ENCODE results near the gene HAGH. TPM values are rescaled to one million over a fixed set of nuclear protein-coding genes. Genes with fewer than 3 reads are reported as not detected.

The HAGH gene
- total and polyA plus RNA-seq, 11 donors, result 111 to 358 (median 165) TPM

DNA sequence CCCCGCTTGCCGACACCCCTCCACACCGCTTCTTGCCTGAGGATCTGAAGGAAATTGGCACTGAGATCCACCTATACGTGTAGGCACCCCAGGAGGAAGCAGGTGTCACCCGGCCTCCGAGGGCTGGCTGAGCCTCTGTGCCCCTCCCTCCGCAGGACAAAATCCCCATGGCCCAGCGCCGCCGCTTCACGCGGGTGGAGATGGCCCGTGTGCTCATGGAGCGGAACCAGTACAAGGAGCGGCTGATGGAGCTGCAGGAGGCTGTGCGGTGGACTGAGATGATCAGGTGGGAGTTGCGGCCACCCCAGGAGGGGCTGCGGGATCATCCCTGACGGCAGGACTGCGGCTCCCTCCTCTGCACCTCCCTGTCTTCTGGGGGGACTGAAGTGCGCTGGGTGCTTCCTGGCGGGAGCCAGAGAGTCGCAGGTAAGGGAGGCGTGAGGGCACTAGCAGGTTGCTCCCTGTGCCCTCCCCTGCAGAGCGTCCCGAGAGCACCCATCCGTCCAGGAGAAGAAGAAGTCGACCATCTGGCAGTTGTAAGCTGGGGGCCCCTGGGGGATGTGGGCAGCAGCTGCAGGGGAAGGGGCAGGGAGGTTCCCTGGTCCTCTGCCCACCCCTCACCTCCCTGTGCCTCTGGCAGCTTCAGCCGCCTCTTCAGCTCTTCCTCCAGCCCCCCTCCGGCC lies 64.3 kb downstream of the HAGH start:
- TF ChIP-seq, protein P1, sequence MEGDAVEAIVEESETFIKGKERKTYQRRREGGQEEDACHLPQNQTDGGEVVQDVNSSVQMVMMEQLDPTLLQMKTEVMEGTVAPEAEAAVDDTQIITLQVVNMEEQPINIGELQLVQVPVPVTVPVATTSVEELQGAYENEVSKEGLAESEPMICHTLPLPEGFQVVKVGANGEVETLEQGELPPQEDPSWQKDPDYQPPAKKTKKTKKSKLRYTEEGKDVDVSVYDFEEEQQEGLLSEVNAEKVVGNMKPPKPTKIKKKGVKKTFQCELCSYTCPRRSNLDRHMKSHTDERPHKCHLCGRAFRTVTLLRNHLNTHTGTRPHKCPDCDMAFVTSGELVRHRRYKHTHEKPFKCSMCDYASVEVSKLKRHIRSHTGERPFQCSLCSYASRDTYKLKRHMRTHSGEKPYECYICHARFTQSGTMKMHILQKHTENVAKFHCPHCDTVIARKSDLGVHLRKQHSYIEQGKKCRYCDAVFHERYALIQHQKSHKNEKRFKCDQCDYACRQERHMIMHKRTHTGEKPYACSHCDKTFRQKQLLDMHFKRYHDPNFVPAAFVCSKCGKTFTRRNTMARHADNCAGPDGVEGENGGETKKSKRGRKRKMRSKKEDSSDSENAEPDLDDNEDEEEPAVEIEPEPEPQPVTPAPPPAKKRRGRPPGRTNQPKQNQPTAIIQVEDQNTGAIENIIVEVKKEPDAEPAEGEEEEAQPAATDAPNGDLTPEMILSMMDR (IDR thresholded peaks at IDR 0.05), result no peak
- no peak for TF ChIP-seq POLR2A (IDR thresholded peaks at IDR 0.05)
- Histone ChIP-seq H3K27ac (no peak overlapping the region), H3K9me3 (no peaks in the 10 kb centered on the region), H3K4me1 (no peaks in the 10 kb centered on the region), H3K4me3 (no peak overlapping the region), H3K36me3 (peaks cover 0 to 92% (median 83%) of the 10 kb centered on the region in 9 donors), H3K27me3 (no peaks in the 10 kb centered on the region)
- intact Hi-C loops (cut with DNase I), result no loop called here
- no peak for ATAC-seq
- peak in 1 of 5 donors; percentile 8 for DNase-seq
- 91 to 95% (median 91%) methylated on average over 12 to 30 of the region's 30 CpGs for WGBS, 4 donors

DNA sequence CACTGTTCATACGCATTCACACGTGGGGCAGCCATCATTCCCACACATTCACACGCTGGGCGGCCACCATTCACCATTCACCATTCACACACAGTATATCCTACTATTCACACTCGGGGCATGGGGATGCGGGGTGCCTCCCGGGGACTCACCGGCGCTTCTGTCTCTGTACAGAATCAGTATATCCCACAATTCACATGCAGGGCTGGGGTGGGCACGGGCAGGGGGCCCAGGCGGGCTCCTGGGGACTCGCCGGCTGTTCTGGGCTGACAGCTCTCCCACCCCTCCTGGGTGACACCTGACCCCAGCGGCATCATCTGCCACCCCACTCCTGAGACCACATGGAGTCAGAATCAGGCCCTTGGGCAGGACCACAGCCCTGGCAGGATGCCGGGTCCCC lies 64.9 kb downstream of the HAGH start:
- DNase-seq (peak in 1 of 5 donors; percentile 7), ATAC-seq (no peak)
- Histone ChIP-seq H3K9me3 (no peaks in the 10 kb centered on the region), H3K27ac (no peak overlapping the region), H3K4me1 (no peaks in the 10 kb centered on the region), H3K4me3 (no peak overlapping the region), H3K27me3 (no peaks in the 10 kb centered on the region), H3K36me3 (peaks cover 0 to 89% (median 78%) of the 10 kb centered on the region in 9 donors)
- TF ChIP-seq, protein P1 (IDR thresholded peaks at IDR 0.05), result no peak
- TF ChIP-seq POLR2A (IDR thresholded peaks at IDR 0.05), result no peak
- WGBS, 4 donors, result 92 to 94% (median 92%) methylated on average over 14 to 15 of the region's 15 CpGs
- intact Hi-C loops (cut with DNase I), result no loop called here

DNA sequence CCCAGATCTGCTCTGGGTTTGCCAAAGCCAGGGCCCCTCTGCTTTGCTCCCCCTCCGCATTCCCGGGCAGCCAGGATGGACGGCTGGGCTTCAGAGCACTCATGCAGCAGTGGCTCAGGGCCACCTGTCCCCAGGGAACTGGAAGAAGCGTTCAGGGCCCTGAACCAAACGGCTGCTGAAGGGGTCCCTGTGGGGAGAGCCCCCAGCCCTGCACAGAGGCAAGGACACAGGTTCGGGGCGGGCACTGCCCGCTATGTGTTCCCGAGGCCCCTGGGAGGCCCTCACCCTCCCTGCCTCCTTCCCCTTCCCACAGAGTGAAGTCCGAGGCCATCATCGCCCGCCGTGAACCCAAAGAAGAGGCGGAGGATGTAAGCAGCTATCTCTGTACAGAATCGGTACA lies 65.7 kb downstream of the HAGH start:
- Histone ChIP-seq H3K27ac (no peak overlapping the region), H3K9me3 (no peaks in the 10 kb centered on the region), H3K36me3 (peaks cover 0 to 80% (median 69%) of the 10 kb centered on the region in 9 donors), H3K4me3 (no peak overlapping the region), H3K4me1 (no peaks in the 10 kb centered on the region), H3K27me3 (no peaks in the 10 kb centered on the region)
- ATAC-seq (no peak), DNase-seq (no peak)
- 85 to 94% (median 88%) methylated on average over 7 to 15 of the region's 15 CpGs for WGBS, 4 donors
- no peak for TF ChIP-seq POLR2A (IDR thresholded peaks at IDR 0.05)
- TF ChIP-seq, protein P1 (IDR thresholded peaks at IDR 0.05), result no peak
- intact Hi-C loops (cut with DNase I), result no loop called here

DNA sequence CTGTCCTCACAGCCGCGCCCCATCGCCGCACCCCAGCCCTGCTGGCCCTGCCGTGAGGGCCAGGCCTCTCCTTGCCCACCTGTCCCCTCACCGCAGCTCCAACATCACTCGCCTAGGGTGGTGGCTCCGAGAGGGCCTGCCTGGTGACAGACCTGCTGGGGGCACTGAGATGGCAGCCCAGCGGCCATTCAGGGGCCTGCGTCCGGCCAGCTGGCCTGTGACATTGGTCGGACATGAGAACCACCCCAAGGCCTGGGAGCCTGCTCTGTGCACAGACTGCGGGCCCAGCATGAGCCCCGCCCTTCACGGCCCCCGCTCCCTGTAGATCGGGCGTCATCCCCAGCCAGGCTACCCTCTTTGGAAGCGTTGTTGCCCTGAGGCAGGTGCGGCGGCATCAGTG lies 67.1 kb downstream of the HAGH start:
- Histone ChIP-seq H3K9me3 (no peaks in the 10 kb centered on the region), H3K4me1 (no peaks in the 10 kb centered on the region), H3K4me3 (no peak overlapping the region), H3K36me3 (peaks cover 0 to 77% (median 66%) of the 10 kb centered on the region in 9 donors), H3K27ac (no peak overlapping the region), H3K27me3 (no peaks in the 10 kb centered on the region)
- no peak for ATAC-seq
- intact Hi-C loops (cut with DNase I), result no loop called here
- TF ChIP-seq, protein P1 (IDR thresholded peaks at IDR 0.05), result no peak
- no peak for TF ChIP-seq POLR2A (IDR thresholded peaks at IDR 0.05)
- WGBS, 4 donors, result 96 to 100% (median 97%) methylated on average over 13 to 21 of the region's 21 CpGs
- DNase-seq, result no peak
